ENCODE results near the gene AMDHD1. TPM values are rescaled to one million over a fixed set of nuclear protein-coding genes. Genes with fewer than 3 reads are reported as not detected.

The AMDHD1 gene, protein sequence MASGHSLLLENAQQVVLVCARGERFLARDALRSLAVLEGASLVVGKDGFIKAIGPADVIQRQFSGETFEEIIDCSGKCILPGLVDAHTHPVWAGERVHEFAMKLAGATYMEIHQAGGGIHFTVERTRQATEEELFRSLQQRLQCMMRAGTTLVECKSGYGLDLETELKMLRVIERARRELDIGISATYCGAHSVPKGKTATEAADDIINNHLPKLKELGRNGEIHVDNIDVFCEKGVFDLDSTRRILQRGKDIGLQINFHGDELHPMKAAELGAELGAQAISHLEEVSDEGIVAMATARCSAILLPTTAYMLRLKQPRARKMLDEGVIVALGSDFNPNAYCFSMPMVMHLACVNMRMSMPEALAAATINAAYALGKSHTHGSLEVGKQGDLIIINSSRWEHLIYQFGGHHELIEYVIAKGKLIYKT
- total RNA-seq (2014; rRNA removed; shearing (Covaris generic)): 0.27 and 0.62 TPM in 2 replicates

DNA sequence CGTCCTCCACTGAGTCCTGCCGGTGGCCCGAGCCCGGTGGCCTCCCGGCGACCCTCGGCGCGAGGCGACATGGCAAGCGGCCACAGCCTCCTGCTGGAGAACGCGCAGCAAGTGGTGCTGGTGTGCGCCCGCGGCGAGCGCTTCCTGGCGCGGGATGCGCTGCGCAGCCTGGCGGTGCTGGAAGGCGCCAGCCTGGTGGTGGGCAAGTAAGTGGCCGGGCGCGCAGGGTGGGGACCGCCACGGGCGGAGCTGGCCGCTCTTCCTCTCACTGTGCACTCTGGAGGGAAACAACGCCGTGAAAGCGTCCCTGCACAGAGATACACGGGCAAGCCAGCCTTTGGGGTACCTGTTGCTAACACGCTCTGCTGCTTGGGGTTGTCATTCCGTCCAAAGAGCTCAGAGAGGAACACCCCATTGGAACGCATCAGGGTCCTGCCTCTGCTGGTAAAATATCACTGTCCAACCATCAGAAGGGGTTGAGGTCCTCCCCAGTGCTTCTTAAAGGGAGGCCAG, at the start of gene AMDHD1:
TSS of gene AMDHD1 (plus strand) at position 2 of the 513 bp plus-strand sequence. CDS start at position 70, 68 bp downstream.
- no peak for DNase-seq (ENCODE audit: low spot score)
- in situ Hi-C loops (cut with HindIII; ENCODE audit: low sequenced_read_pairs): no loop called here

DNA sequence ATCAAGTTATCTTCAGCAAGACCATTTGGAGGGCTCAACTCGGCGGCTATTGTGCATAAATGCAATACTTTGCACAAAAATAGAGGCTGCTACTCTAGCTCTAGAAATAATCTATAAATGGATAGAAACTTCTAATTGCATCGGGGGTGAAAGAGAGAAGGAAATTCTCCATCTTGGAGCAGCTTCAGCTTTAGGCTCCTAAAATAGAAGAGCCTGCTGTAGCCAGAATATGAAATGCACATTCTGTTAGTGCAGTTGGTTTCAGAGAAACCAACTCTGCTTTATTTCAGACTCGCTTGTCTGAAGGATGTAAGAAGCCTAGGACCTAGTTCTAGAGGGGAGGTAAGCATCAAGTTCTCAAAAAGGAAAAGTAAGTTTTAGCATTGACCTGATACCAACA, 46.3 kb upstream of the AMDHD1 start:
- DNase-seq (ENCODE audit: low spot score): no peak
- in situ Hi-C loops (cut with HindIII; ENCODE audit: low sequenced_read_pairs): no loop called here

- DNase-seq (ENCODE audit: low spot score): no peak
- in situ Hi-C loops (cut with HindIII; ENCODE audit: low sequenced_read_pairs): no loop called here
Observed at GRCh38 chr12:95898081-95898480, 45.0 kb upstream of the AMDHD1 start.

DNA sequence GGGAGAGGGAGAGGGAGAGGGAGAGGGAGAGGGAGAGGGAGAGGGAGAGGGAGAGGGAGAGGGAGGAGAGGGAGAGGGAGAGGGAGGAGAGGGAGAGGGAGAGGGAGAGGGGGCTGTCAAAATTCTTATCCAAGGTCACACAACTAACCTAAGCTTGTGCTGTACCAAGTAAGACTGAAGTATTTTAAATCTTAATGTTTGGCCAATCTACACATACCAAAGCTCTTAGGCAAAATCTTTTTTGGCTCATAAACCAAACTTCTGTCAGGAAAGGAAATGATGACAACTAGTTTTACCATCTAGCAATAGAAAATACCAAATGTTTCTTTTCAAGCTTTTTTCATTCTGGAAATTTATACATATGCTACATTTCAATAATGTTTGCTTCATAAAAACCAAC, 34.6 kb upstream of the AMDHD1 start:
- in situ Hi-C loops (cut with HindIII; ENCODE audit: low sequenced_read_pairs): no loop called here
- DNase-seq (ENCODE audit: low spot score): no peak

- in situ Hi-C loops (cut with HindIII; ENCODE audit: low sequenced_read_pairs): no loop called here
Observed at GRCh38 chr12:95909871-95910270, 33.3 kb upstream of the AMDHD1 start.

GRCh38 chr12:95918194-95918993, 24.7 kb upstream of the AMDHD1 start:
- in situ Hi-C loops (cut with HindIII; ENCODE audit: low sequenced_read_pairs): no loop called here

More at GRCh38 chr12:95909871-95910270, 33.3 kb upstream of the AMDHD1 start:
- DNase-seq (ENCODE audit: low spot score): no peak

GRCh38 chr12:95919110-95919509, 24.0 kb upstream of the AMDHD1 start:
- DNase-seq (ENCODE audit: low spot score): no peak
- in situ Hi-C loops (cut with HindIII; ENCODE audit: low sequenced_read_pairs): no loop called here

More at GRCh38 chr12:95918194-95918993, 24.7 kb upstream of the AMDHD1 start:
- peak; percentile 49 for DNase-seq (ENCODE audit: low spot score)

GRCh38 chr12:95922231-95922630, 20.9 kb upstream of the AMDHD1 start:
- in situ Hi-C loops (cut with HindIII; ENCODE audit: low sequenced_read_pairs): no loop called here

DNA sequence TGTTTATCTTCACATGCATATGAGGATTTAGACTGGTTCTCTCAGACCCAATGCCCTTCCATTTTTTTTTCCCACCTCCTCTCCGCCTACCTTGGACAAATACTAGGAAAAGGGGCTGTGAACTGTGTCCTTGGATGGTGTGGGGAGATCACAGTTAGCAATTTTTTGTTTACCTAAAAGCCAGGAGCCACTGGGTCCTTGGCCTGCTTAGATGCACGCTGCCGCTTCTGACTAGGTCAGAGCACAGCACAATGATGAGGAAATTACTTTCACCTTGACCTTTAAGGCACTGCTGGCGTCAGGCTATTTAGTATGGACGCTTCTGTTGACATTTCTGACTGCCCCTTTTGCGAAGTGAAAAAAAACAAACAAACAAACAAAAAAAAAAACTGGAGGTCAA, 2.6 kb upstream of the AMDHD1 start:
- no peak for DNase-seq (ENCODE audit: low spot score)
- in situ Hi-C loops (cut with HindIII; ENCODE audit: low sequenced_read_pairs): no loop called here

More at GRCh38 chr12:95922231-95922630, 20.9 kb upstream of the AMDHD1 start:
- DNase-seq (ENCODE audit: low spot score): no peak

DNA sequence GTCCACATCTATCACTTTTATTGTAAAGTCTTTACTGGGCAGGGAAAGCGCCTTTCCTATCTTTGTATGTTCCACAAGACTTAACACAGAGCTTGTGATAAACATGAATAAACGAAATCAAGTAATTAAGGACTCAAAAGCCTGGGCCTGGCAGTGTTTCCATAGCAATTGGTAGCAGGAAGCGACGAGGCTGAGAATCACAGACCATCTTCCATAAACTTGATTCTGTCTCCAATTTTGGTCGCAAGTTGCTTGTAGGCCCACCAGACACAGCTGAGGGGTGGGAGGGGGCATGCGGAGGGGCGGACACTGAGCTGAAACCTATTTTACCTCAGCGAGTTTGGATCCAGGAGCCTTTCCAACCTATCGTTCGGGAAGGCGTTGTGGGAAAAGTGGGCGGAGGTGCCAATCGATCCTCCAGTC, 1.0 kb upstream of the AMDHD1 start:
- no peak for DNase-seq (ENCODE audit: low spot score)
- in situ Hi-C loops (cut with HindIII; ENCODE audit: low sequenced_read_pairs): no loop called here

DNA sequence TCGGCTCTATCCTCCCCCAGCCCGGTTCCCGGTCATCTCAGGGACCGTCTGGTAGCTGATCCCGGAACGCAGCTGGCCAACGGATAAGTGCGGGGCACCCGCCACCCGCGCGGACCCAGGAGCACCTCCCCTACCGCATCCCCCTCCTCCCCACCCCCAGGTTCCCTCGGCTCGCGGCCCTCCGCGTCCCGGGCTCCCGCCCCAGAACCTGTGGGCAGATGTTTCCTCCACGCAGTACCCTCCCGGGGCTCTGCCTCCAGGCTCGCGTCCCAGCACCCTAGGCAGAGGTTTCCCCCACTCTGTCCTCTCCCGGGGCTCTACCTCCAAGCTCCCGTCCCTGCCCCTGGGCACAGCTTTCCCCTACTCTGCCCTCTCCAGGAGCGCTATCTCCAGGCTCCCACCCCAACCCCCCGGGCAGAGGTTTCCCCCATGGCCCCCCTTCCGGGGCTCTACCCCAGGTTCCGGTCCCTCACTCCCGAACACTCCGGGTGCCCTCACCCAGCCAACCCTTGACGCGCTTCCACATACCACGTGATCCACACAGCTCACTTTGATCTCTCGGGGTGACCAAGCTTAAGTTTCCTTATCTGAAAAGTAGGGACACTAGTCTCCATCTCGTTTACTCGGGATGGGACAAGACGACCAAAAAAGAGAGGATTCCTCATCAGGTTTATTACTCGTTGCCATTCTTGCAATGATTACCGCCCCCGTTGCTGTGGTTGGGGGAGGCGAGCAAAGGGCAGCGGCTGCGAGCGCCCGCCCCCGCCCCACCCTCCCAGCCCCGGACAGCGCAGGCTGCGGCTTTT, 404 bp upstream of the AMDHD1 start, which contains the start of gene CCDC38:
TSS of gene CCDC38 (minus strand) at position 91 of the 806 bp plus-strand sequence. CDS start 6,105 bp downstream, outside the sequence.
- DNase-seq (ENCODE audit: low spot score): peak; percentile 62
- in situ Hi-C loops (cut with HindIII; ENCODE audit: low sequenced_read_pairs): no loop called here

DNA sequence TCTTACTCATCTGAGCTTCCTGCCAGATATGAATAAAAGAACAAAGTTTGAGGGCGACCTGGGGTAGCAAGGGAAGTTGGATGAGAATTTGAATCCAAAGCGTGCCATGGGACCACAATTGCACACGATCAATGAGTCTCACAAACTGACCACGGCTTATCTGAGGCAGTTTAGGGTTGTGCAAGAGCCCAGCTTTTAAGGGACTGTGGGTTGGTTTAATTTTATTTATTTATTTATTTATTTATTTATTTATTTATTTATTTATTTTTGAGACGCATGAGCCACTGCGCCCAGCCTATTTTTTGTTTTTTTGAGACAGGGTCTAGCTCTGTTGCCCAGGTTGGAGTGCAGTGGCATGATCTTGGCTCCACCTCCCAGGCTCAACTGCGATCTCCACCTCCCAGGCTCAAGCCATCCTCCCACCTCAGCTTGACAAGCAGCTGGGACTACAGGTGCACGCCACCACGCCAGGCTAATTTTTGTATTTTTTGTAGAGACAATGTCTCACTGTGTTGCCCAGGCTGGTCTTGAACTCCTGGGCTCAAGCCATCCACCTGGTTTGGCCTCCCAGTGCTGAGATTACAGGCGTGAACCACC, 1.1 kb downstream of the AMDHD1 start:
- no peak for DNase-seq (ENCODE audit: low spot score)
- in situ Hi-C loops (cut with HindIII; ENCODE audit: low sequenced_read_pairs): no loop called here

GRCh38 chr12:95949477-95950206, 6.5 kb downstream of the AMDHD1 start:
- no peak for DNase-seq (ENCODE audit: low spot score)
- in situ Hi-C loops (cut with HindIII; ENCODE audit: low sequenced_read_pairs): no loop called here

- no peak for DNase-seq (ENCODE audit: low spot score)
- in situ Hi-C loops (cut with HindIII; ENCODE audit: low sequenced_read_pairs): no loop called here
Observed at GRCh38 chr12:95951515-95951914, 8.4 kb downstream of the AMDHD1 start.

- no peak for DNase-seq (ENCODE audit: low spot score)
- in situ Hi-C loops (cut with HindIII; ENCODE audit: low sequenced_read_pairs): no loop called here
Observed at GRCh38 chr12:95953000-95953399, 9.9 kb downstream of the AMDHD1 start.

- DNase-seq (ENCODE audit: low spot score): no peak
- in situ Hi-C loops (cut with HindIII; ENCODE audit: low sequenced_read_pairs): no loop called here
Observed at GRCh38 chr12:95955549-95956159, 12.5 kb downstream of the AMDHD1 start.

DNA sequence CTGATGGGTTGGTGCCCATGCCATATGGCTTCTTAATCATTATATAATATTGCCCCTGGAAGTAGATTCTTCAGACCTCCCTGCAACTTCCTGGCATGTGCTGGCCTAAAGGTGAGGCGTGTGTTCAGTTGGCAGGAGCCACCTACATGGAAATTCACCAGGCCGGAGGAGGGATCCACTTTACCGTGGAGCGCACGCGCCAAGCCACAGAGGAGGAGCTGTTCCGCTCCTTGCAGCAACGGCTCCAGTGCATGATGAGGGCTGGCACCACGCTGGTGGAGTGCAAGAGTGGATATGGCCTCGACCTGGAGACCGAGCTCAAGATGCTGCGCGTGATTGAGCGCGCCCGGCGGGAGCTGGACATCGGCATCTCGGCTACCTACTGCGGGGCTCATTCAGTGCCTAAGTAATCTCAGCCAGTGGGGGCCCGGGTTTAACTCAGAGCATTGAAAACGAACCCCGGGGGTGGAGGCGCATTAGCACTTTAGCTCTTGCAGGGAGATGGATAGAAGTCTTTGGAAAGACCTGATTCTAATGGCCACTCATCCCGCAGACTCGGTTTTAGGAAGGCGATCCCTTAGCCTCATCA, 13.5 kb downstream of the AMDHD1 start:
- DNase-seq (ENCODE audit: low spot score): peak; percentile 85
- in situ Hi-C loops (cut with HindIII; ENCODE audit: low sequenced_read_pairs): no loop called here

Measured in G401 (cell line).